Astrocyte (in vitro differentiated cells and primary cell): ENCODE data around the gene VIPR2. TPM values are rescaled to one million over a fixed set of nuclear protein-coding genes. Genes with fewer than 3 reads are reported as not detected.

ENCODE experiments used
- DNase-seq: peaks from one replicate; pipeline ENCODE4 v3.0.0-alpha.2; 2010; ENCODE audit warnings: low read depth
- FAIRE-seq: peaks from 2 replicates; lab custom pipeline; 2011; peaks lifted over from hg19 to GRCh38; lab: Jason Lieb, UNC
- H2AFZ ChIP-seq: 2 replicates; pipeline ENCODE4 v1.6.0; 2012; ENCODE audit warnings: low read depth, low read length, inconsistent platforms
- H3K27ac ChIP-seq: 2 replicates; pipeline ENCODE4 v1.5.1; 2011; ENCODE audit warnings: low read depth, low read length, inconsistent platforms
- H3K27me3 ChIP-seq: 2 replicates; pipeline ENCODE4 v1.6.0; 2011; ENCODE audit warnings: low read length, inconsistent platforms; ENCODE audit not compliant: insufficient read depth
- H3K36me3 ChIP-seq: 2 replicates; pipeline ENCODE4 v1.5.1; 2011; ENCODE audit warnings: low read length, inconsistent platforms; ENCODE audit not compliant: insufficient read depth
- H3K4me1 ChIP-seq: 2 replicates; pipeline ENCODE4 v1.5.1; 2011; ENCODE audit warnings: low read length, inconsistent platforms; ENCODE audit not compliant: insufficient read depth
- H3K4me2 ChIP-seq: 2 replicates; pipeline ENCODE4 v1.6.0; 2012; ENCODE audit warnings: low read length, inconsistent platforms
- H3K4me3 ChIP-seq: 2 replicates; pipeline ENCODE4 v1.5.1; 2011; ENCODE audit warnings: low read depth, mild to moderate bottlenecking, low read length, inconsistent platforms; ENCODE audit not compliant: insufficient read depth
- H3K79me2 ChIP-seq: 2 replicates; pipeline ENCODE4 v1.6.0; 2012; ENCODE audit warnings: mild to moderate bottlenecking, low read length, inconsistent platforms; ENCODE audit not compliant: insufficient read depth
- H3K9ac ChIP-seq: 2 replicates; pipeline ENCODE4 v1.6.0; 2012; ENCODE audit warnings: mild to moderate bottlenecking, low read length, inconsistent platforms
- H3K9me3 ChIP-seq: 2 replicates; pipeline ENCODE4 v1.5.1; 2012; ENCODE audit warnings: low read depth, mild to moderate bottlenecking, low read length, inconsistent platforms; ENCODE audit not compliant: insufficient read depth
- H4K20me1 ChIP-seq: 2 replicates; pipeline ENCODE4 v1.6.0; 2012; ENCODE audit warnings: low read length, inconsistent platforms; ENCODE audit not compliant: insufficient read depth
- H3K27ac Mint-ChIP-seq: one replicate; pipeline ENCODE4 v1.8.0; 2021; ENCODE audit warnings: mild to moderate bottlenecking, mixed read lengths; ENCODE audit not compliant: unreplicated experiment
- H3K27me3 Mint-ChIP-seq: one replicate; pipeline ENCODE4 v1.8.0; 2021; ENCODE audit warnings: low read depth, mixed read lengths; ENCODE audit not compliant: unreplicated experiment
- H3K36me3 Mint-ChIP-seq: one replicate; pipeline ENCODE4 v1.8.0; 2021; ENCODE audit warnings: low read depth, mixed read lengths; ENCODE audit not compliant: unreplicated experiment
- H3K4me1 Mint-ChIP-seq: one replicate; pipeline ENCODE4 v1.8.0; 2021; ENCODE audit warnings: low read depth, mixed read lengths; ENCODE audit not compliant: unreplicated experiment
- H3K4me3 Mint-ChIP-seq: one replicate; pipeline ENCODE4 v1.8.0; 2021; ENCODE audit warnings: mild to moderate bottlenecking, moderate library complexity, mixed read lengths; ENCODE audit not compliant: unreplicated experiment
- H3K9me3 Mint-ChIP-seq: one replicate; pipeline ENCODE4 v1.8.0; 2021; ENCODE audit warnings: mild to moderate bottlenecking, mixed read lengths; ENCODE audit not compliant: unreplicated experiment
- EZH2 ChIP-seq: IDR thresholded peaks from 2 replicates; pipeline ENCODE4 v1.6.1; 2012; ENCODE audit warnings: mild to moderate bottlenecking, low read length, inconsistent platforms; ENCODE audit not compliant: insufficient read depth
- total RNA-seq: library from RNA; stranded (reverse); gene quantifications from 2 replicates; pipeline ENCODE4 v1.2.1, GENCODE V29; 2021
- TF ChIP-seq, protein P1 (sequence below): IDR thresholded peaks from 2 replicates; pipeline ENCODE4 v1.5.1; 2011; ENCODE audit warnings: low read depth, mild to moderate bottlenecking, inconsistent platforms, low read length, moderate library complexity; ENCODE audit not compliant: insufficient read depth

Gene VIPR2
- total RNA-seq, 1 donor from 2014 or later, result 0.68 TPM

DNA sequence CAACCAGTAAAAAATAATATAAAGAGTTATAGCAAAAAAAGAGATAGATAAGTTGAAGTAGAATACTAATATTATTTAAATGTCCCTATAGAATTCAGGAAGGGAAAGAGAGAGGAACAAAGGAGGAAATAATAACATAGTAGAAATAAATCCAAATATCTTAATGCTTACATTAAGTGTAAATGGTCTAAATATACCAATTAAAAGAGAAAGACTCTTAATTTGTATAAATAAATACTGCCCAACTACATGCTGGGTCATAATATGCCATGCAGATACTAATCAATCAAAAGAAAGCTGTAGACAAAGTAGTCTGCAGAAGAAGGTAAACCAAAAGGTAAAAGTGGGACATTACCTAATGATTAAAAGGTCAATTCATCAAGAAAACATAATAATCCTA is 43.3 kb upstream of the VIPR2 start:
- H3K4me3 ChIP-seq, result no peak overlapping the region
- no peak overlapping the region for H3K27ac ChIP-seq
- no peak overlapping the region for H2AFZ ChIP-seq
- FAIRE-seq (no peak), DNase-seq (no peak)
- TF ChIP-seq, protein P1, sequence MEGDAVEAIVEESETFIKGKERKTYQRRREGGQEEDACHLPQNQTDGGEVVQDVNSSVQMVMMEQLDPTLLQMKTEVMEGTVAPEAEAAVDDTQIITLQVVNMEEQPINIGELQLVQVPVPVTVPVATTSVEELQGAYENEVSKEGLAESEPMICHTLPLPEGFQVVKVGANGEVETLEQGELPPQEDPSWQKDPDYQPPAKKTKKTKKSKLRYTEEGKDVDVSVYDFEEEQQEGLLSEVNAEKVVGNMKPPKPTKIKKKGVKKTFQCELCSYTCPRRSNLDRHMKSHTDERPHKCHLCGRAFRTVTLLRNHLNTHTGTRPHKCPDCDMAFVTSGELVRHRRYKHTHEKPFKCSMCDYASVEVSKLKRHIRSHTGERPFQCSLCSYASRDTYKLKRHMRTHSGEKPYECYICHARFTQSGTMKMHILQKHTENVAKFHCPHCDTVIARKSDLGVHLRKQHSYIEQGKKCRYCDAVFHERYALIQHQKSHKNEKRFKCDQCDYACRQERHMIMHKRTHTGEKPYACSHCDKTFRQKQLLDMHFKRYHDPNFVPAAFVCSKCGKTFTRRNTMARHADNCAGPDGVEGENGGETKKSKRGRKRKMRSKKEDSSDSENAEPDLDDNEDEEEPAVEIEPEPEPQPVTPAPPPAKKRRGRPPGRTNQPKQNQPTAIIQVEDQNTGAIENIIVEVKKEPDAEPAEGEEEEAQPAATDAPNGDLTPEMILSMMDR, result no peak
- no peak for TF ChIP-seq EZH2
- Mint-ChIP-seq H3K27ac (no peak overlapping the region), H3K4me1 (no peaks in the 10 kb centered on the region), H3K9me3 (peaks cover 9% of the 10 kb centered on the region), H3K4me3 (no peak overlapping the region), H3K27me3 (peaks cover 5% of the 10 kb centered on the region), H3K36me3 (no peaks in the 10 kb centered on the region)
- no peak overlapping the region for H3K4me2 ChIP-seq
- no peaks in the 10 kb centered on the region for H3K27me3 ChIP-seq
- no peaks in the 10 kb centered on the region for H3K36me3 ChIP-seq
- H3K9me3 ChIP-seq, result peaks cover 3% of the 10 kb centered on the region
- H4K20me1 ChIP-seq, result no peaks in the 10 kb centered on the region
- no peak overlapping the region for H3K9ac ChIP-seq
- no peaks in the 10 kb centered on the region for H3K4me1 ChIP-seq
- no peaks in the 10 kb centered on the region for H3K79me2 ChIP-seq

DNA sequence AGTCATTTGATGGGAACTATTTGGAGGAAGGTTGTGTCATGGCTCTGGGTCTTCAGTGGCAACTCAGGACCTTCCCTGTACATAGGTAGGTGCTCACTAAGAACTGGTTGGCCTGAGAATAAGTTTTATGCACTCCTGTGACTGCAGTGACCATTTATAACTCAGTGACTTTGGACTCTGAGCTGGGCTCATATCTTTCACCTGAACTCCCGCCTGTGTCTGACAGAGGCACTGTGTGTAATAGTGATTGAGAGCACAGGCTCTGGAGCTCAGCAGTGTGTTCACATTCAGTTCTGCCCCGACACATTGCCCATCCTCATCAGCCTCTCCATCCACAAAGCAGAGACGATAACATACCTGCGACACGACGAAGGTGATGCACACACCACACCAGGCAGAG is 34.6 kb upstream of the VIPR2 start:
- H3K27me3 Mint-ChIP-seq, result peaks cover 7% of the 10 kb centered on the region
- DNase-seq, result no peak
- H3K4me3 Mint-ChIP-seq, result no peak overlapping the region
- Histone ChIP-seq H3K27ac (no peak overlapping the region), H3K27me3 (no peaks in the 10 kb centered on the region), H3K4me2 (no peak overlapping the region), H3K4me1 (no peaks in the 10 kb centered on the region), H3K4me3 (no peak overlapping the region), H3K9ac (no peak overlapping the region), H3K79me2 (no peaks in the 10 kb centered on the region), H2AFZ (no peak overlapping the region), H3K9me3 (peaks cover 4% of the 10 kb centered on the region), H4K20me1 (no peaks in the 10 kb centered on the region), H3K36me3 (no peaks in the 10 kb centered on the region)
- H3K36me3 Mint-ChIP-seq, result no peaks in the 10 kb centered on the region
- no peaks in the 10 kb centered on the region for H3K4me1 Mint-ChIP-seq
- FAIRE-seq, result no peak
- TF ChIP-seq, protein P1, result no peak
- no peak for TF ChIP-seq EZH2
- peaks cover 16% of the 10 kb centered on the region for H3K9me3 Mint-ChIP-seq
- no peak overlapping the region for H3K27ac Mint-ChIP-seq

DNA sequence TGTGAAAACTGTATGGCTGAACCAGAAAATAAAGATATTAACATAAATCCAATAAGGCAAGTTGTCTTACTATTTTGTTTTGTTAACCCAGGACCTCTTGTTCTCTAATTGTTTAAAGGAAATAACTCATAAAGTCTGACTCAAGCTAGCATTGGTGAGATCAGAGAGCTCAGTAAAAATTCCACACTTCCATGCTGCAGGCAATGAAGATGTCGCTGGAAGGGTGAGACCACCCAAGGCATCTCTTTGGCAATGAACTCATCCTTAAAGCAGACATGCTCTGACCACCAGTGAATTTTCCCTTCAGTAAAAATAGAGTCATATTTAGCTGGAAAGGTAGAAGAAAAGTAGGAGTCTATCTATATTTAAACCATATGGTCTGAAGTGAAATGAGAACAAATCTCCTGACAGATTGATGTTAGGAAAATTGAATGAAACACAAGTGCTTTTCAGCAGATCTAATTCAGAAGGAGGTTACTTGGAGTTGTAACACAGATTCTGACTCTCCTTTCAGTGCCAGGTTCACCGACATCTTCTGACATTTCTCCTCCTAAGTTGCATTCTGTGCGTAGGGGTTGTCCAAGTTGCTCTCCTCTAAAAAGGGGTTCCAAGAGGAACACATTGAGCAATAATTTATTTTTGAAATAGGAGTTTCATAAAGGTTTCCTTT is 32.8 kb upstream of the VIPR2 start:
- Mint-ChIP-seq H3K9me3 (peaks cover 27% of the 10 kb centered on the region), H3K27me3 (peaks cover 10% of the 10 kb centered on the region), H3K27ac (peak overlapping the region; percentile 31), H3K4me3 (no peak overlapping the region), H3K36me3 (no peaks in the 10 kb centered on the region), H3K4me1 (no peaks in the 10 kb centered on the region)
- H3K9me3 ChIP-seq, result peaks cover 5% of the 10 kb centered on the region
- H3K4me3 ChIP-seq, result no peak overlapping the region
- FAIRE-seq (no peak), DNase-seq (no peak)
- TF ChIP-seq EZH2, result no peak
- TF ChIP-seq, protein P1, result no peak
- H3K27me3 ChIP-seq, result no peaks in the 10 kb centered on the region
- no peak overlapping the region for H3K27ac ChIP-seq
- H3K36me3 ChIP-seq, result no peaks in the 10 kb centered on the region
- no peak overlapping the region for H3K4me2 ChIP-seq
- no peaks in the 10 kb centered on the region for H3K4me1 ChIP-seq
- no peak overlapping the region for H3K9ac ChIP-seq
- H2AFZ ChIP-seq, result no peak overlapping the region
- H3K79me2 ChIP-seq, result no peaks in the 10 kb centered on the region
- no peaks in the 10 kb centered on the region for H4K20me1 ChIP-seq
